GM21717 (cell line): ENCODE measurements around the gene CAPN7.
A peak's percentile ranks its signal among the peaks of the same experiment; 100 is the strongest.
"Not testable (repeated sequence)": the region's sequence is repeated elsewhere in the genome, so short reads cannot be mapped to it uniquely, and the experiment has no call there.

ENCODE experiments used
- ATAC-seq: cut with Tn5 transposase; IDR thresholded peaks from one replicate; pipeline ENCODE4 v1.9.1; 2021; ENCODE audit warnings: mild to moderate bottlenecking, moderate library complexity; ENCODE audit not compliant: unreplicated experiment

The CAPN7 gene

GRCh38 chr3:15205934-15206661 lies at the start of gene CAPN7:
Gene CAPN7 (plus strand): TSS chr3:15206246. CDS start chr3:15206496, 250 bp downstream.
- peak; percentile 86 for ATAC-seq

- no peak for ATAC-seq
Observed at GRCh38 chr3:15157441-15157840, 48.6 kb upstream of the CAPN7 start.

- ATAC-seq = no peak
Observed at GRCh38 chr3:15159501-15160136, 46.4 kb upstream of the CAPN7 start.

GRCh38 chr3:15160662-15161061 lies 45.4 kb upstream of the CAPN7 start:
- ATAC-seq = no peak

GRCh38 chr3:15161133-15161532 lies 44.9 kb upstream of the CAPN7 start:
- no peak for ATAC-seq

GRCh38 chr3:15163656-15164055 lies 42.4 kb upstream of the CAPN7 start:
- not testable (repeated sequence) for ATAC-seq

GRCh38 chr3:15164340-15164739 lies 41.7 kb upstream of the CAPN7 start:
- no peak for ATAC-seq

GRCh38 chr3:15165061-15165460 lies 41.0 kb upstream of the CAPN7 start:
- ATAC-seq = no peak

GRCh38 chr3:15166391-15166790 lies 39.7 kb upstream of the CAPN7 start:
- ATAC-seq = not testable (repeated sequence)

- ATAC-seq = no peak
Observed at GRCh38 chr3:15171096-15171495, 35.0 kb upstream of the CAPN7 start.

- no peak for ATAC-seq
Observed at GRCh38 chr3:15172806-15173205, 33.2 kb upstream of the CAPN7 start.

- ATAC-seq = no peak
Observed at GRCh38 chr3:15174953-15175352, 31.1 kb upstream of the CAPN7 start.

GRCh38 chr3:15175605-15176004 lies 30.4 kb upstream of the CAPN7 start:
- no peak for ATAC-seq

- ATAC-seq = peak; percentile 76
Observed at GRCh38 chr3:15180042-15180611, 25.9 kb upstream of the CAPN7 start.

- ATAC-seq = no peak
Observed at GRCh38 chr3:15181511-15181910, 24.5 kb upstream of the CAPN7 start.

GRCh38 chr3:15181963-15182362 lies 24.1 kb upstream of the CAPN7 start:
- no peak for ATAC-seq

- ATAC-seq = no peak
Observed at GRCh38 chr3:15183011-15183410, 23.0 kb upstream of the CAPN7 start.

GRCh38 chr3:15185404-15185803 lies 20.6 kb upstream of the CAPN7 start:
- ATAC-seq = no peak

GRCh38 chr3:15186101-15186476 lies 20.0 kb upstream of the CAPN7 start:
- ATAC-seq = no peak

GRCh38 chr3:15186477-15187164 lies 19.4 kb upstream of the CAPN7 start:
- not testable (repeated sequence) for ATAC-seq

GRCh38 chr3:15197340-15198029 lies 8.6 kb upstream of the CAPN7 start:
- ATAC-seq = no peak
